WTC11 (cell line): ENCODE data around the gene PDE4B.

Source experiments
- AR ChIP-seq: fragments of 250-450 bp; sonication (Bioruptor Pico); IDR thresholded peaks from 2 replicates; pipeline ENCODE4 v1.9.0; 2021; ENCODE audit warnings: mild to moderate bottlenecking
- ATF2 ChIP-seq: sonication (generic); formaldehyde crosslinking; IDR thresholded peaks from 2 replicates; pipeline ENCODE4 v1.8.1; 2022; ENCODE audit warnings: low read depth, missing genetic modification reagents, borderline replicate concordance
- ATF6 ChIP-seq: sonication (generic); formaldehyde crosslinking; IDR thresholded peaks from 2 replicates; pipeline ENCODE4 v1.8.1; 2023; ENCODE audit warnings: mild to moderate bottlenecking, missing genetic modification reagents
- CTCF ChIP-seq: fragments of 200-600 bp; IDR thresholded peaks from 2 replicates; pipeline ENCODE4 v1.8.0; 2022; ENCODE audit warnings: antibody characterized with exemption
- E2F1 ChIP-seq: sonication (generic); formaldehyde crosslinking; IDR thresholded peaks from 2 replicates; pipeline ENCODE4 v1.8.0; 2022; ENCODE audit warnings: mild to moderate bottlenecking, missing genetic modification reagents
- ETV6 ChIP-seq: sonication (generic); formaldehyde crosslinking; IDR thresholded peaks from 2 replicates; pipeline ENCODE4 v1.8.1; 2022; ENCODE audit warnings: mild to moderate bottlenecking, missing genetic modification reagents
- FOXK1 ChIP-seq: sonication (generic); formaldehyde crosslinking; IDR thresholded peaks from 2 replicates; pipeline ENCODE4 v1.8.0; 2022; ENCODE audit warnings: mild to moderate bottlenecking, moderate library complexity, missing genetic modification reagents
- JUN ChIP-seq: sonication (generic); formaldehyde crosslinking; IDR thresholded peaks from 2 replicates; pipeline ENCODE4 v1.8.0; 2023; ENCODE audit warnings: mild to moderate bottlenecking, missing genetic modification reagents
- MAX ChIP-seq: sonication (generic); formaldehyde crosslinking; IDR thresholded peaks from 2 replicates; pipeline ENCODE4 v1.8.0; 2022; ENCODE audit warnings: mild to moderate bottlenecking, missing genetic modification reagents
- NR1H2 ChIP-seq: sonication (generic); formaldehyde crosslinking; IDR thresholded peaks from 2 replicates; pipeline ENCODE4 v1.9.0; 2021; ENCODE audit warnings: mild to moderate bottlenecking, moderate library complexity, missing genetic modification reagents
- SMAD3 ChIP-seq: sonication (generic); formaldehyde crosslinking; IDR thresholded peaks from 2 replicates; pipeline ENCODE4 v1.8.0; 2022; ENCODE audit warnings: missing genetic modification reagents, mild to moderate bottlenecking, borderline replicate concordance
- TP53 ChIP-seq: sonication (generic); formaldehyde crosslinking; IDR thresholded peaks from 2 replicates; pipeline ENCODE4 v1.8.1; 2023; ENCODE audit warnings: mild to moderate bottlenecking, missing genetic modification reagents
- ZNF138 ChIP-seq: sonication (generic); formaldehyde crosslinking; conservative IDR thresholded peaks from 2 replicates; pipeline ENCODE4 v1.8.1; 2022; ENCODE audit warnings: mild to moderate bottlenecking, moderate library complexity, missing genetic modification reagents

GRCh38 chr1:65817891-65818290, 25.2 kb downstream of the PDE4B start:
- TF ChIP-seq CTCF (no peak), ZNF138 (CRISPR knock-in tag) (no peak), MAX (no peak), ATF6 (CRISPR knock-in tag) (no peak), TP53 (CRISPR knock-in tag) (no peak), ETV6 (no peak), NR1H2 (CRISPR knock-in tag) (no peak), SMAD3 (CRISPR knock-in tag) (no peak), FOXK1 (no peak), E2F1 (CRISPR knock-in tag) (no peak), ATF2 (CRISPR knock-in tag) (no peak), JUN (CRISPR knock-in tag) (no peak), AR (CRISPR knock-in tag) (no peak)
